HG02981 (cell line): ENCODE data around the gene ARHGAP44.
"Not testable (repeated sequence)": the region's sequence is repeated elsewhere in the genome, so short reads cannot be mapped to it uniquely, and the experiment has no call there.

Experiments used
- ATAC-seq: cut with Tn5 transposase; IDR thresholded peaks from one replicate; pipeline ENCODE4 v1.9.1; 2021; ENCODE audit warnings: mild to moderate bottlenecking, moderate library complexity; ENCODE audit not compliant: unreplicated experiment

Gene ARHGAP44

DNA sequence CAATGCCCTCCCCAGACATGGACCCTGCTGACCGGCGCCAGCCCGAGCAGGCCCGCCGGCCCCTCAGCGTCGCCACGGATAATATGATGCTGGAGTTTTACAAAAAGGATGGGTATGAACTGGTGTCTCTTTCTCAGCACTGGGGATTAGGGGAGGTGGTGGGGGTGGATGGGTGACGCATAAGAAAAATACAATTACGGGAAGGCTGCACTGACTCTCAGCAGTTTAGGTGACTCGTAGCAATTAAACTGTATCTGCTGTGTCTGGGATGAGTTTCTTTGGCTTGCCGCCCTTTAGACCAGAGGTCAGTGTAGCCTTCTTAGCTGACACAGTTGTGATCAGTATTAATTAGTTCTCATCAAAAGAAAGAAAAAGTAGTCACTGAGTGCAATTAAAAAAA lies 169.5 kb downstream of the ARHGAP44 start:
- ATAC-seq: no peak

DNA sequence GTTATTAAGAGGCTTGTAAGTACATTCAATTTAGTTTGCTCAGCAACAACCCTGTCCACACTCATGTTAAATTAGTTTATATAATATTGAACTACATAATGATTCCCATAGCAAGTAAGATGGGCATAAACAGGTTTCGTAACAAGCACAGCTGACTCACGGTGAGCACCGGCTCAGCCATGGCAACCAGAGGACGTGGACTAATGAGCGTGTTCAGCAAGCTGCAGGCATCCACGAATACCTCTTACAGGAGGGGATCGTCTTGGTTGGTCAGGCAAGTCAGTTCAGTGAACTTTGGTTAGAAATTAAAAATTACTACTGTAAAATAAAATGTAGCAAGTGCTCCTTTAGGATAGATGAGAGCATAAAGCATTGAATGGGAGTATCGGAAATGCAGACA lies 170.1 kb downstream of the ARHGAP44 start:
- ATAC-seq: no peak

DNA sequence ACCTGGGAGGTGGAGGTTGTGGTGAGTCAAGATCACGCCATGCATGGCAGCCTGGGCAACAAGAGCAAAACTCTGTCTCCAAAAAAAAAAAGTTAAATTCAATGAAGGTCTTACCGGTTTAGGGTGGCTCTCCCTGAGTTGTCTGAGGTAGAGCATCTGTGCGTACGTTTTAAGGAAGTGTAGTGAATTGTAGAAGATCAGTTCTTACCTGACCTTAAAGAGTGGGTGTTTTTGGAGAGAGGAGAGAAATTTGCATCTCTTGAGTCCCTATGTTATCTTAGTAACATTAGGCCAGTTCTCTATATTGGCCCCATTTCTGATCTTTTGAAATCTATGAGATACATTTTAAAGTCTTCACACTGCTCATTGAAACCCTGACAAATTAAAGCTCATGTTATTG lies 172.4 kb downstream of the ARHGAP44 start:
- ATAC-seq: no peak

DNA sequence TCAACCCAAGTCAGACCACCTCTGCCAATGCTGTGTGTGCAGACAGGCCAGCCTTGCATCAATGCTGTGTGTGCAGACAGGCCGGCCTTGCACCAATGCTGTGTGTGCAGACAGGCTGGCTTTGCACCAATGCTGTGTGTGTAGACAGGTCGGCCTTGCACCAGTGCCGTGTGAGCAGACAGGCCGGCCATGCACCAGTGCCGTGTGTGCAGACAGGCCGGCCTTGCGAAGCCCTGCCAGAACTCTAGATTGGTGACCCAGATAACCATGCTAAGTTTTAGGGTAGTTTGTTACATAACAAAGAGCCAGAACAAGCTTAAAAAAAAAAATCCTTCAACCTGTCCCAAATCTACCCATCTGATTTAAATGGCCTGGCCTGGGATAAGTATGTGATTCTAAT lies 174.2 kb downstream of the ARHGAP44 start:
- ATAC-seq: no peak

DNA sequence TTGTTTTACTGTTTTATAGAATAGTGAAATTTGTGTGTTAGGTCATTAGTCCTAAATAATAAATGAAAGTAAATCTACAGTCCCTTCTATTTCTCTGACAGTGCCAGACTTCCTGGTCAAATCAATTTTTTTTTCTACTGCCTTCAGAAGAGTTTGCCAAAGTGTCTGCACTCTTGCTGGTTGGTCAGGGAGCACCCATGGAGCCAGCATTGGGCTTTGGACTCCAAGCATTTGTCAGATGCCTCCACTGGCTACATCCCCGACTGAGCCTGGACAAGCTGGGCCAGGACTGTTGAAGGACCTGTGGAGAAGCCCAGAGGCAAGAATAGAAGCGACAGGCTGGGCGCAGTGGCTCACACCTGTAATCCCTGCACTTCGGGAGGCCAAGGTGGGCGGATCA lies 174.9 kb downstream of the ARHGAP44 start:
- ATAC-seq: no peak

DNA sequence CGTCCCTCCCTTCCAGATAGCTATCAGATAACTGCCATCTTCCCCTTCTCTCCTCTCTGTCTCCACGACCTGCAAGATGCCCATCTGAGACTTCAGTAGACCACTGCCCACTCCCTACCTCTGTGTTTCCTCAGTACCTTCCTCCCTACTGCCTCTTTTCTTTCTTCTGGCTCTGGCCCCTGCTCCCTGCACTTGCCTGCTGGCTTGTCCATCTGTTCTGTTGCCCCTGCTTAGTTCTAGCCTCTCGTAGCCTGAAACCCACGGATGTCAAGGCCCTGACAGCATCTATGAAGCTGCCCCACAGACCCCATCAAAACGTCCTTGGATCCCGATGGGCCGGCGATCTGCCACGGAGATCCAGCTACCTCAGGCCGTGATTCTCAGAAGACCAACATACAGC lies 175.5 kb downstream of the ARHGAP44 start:
- ATAC-seq: no peak

DNA sequence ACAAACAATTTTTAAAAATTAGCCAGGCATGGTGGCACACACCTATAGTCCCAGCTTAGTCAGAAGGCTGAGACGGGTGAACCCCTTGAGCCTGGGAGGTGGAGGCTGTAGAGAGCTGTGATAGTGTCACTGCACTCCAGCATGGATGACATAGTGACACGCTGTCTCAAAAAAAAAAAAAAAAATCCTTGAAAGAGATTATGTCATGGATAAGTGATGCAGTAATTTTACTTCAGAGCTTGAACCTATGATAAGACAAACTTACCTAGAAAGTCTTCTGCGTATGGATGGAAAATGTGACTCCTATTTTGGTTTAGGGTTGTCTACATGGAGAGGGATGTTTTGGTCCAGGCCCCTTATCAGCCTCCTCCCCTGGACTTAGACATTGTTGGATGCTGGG lies 176.7 kb downstream of the ARHGAP44 start:
- ATAC-seq: no peak

DNA sequence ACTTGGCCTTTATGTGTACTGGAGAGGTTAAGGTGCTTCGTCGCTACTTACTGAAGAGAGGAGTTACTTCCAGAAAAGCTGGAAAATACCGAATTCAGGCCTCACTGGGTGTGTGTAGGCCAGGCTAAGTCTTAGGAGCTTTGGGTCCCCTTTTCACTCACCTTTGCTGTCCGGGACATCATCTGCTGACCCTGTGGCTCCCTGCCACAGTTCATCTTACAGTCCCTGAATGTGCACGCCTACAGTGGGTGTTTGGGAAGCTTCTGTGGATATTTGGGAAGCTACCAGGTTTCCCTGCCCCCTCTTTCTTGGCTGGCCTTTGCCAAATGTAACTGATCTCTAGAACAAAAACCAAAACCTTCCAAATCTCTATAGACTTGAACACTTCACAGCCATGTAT lies 177.1 kb downstream of the ARHGAP44 start:
- no peak for ATAC-seq

DNA sequence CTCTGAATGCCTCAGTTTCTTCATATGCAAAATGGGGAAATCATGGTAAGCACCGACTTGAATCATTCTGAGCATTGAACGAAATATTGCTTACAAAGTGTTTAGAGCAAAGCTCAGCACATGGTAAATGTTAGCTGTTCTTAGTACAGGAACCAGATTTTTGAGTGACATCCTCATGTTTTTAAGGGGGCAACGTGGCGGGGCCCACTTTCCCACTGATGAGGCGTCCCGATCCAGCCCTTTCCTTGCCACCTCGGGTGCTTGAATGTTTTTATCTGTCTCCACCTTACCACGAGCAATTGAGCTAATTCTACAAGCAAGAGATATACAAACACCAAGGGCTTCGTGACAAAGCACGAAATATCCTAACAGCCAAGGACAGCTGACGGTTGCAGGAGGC lies 178.7 kb downstream of the ARHGAP44 start:
- no peak for ATAC-seq

DNA sequence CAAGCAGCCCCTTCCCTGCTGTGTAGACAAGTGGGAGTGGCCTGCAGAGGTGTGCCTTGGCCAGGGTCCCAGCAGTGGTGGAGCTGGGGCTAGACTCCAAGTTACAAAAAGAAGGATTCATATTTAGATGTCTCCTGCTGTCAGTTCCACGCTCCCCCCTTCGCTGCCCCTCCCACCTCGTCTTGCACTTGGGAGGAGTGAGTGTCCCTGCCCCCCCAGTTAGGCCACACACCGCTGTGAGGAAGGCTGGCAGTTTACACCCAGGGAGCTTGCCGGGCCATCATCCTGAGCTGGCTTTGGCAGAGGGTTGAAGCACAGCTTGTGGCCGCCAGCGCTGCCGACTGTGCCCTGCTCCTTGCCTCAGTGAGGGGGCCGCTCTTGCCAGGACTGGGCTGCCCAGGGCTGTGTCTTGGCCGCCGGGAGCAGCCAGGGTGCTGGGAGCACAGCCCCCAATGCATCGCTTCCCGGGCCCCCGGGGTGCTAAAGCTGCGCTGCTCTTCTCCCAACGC lies 184.3 kb downstream of the ARHGAP44 start:
- no peak for ATAC-seq

DNA sequence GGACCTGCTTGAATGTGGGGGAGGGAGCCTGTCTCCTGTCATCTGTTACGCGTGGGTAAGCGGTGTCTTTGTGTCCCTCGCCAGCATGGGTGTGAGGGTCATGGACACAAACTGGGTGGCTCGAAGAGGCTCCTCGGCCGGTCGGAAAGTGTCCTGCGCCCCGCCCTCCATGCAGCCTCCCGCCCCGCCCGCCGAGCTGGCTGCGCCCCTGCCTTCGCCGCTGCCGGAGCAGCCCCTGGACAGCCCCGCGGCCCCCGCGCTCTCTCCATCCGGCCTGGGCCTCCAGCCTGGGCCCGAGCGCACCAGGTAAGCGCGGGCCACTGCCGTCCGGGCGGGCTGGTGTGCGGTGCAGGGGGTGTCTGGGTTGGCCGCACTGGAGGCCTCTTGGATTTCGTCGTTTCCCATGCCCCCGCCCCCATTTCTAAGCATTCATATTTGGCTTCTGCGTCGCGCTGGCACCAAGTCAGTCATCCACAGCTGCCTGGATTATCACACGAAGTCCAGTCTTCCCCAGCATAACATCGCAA lies 184.8 kb downstream of the ARHGAP44 start:
- ATAC-seq: no peak

DNA sequence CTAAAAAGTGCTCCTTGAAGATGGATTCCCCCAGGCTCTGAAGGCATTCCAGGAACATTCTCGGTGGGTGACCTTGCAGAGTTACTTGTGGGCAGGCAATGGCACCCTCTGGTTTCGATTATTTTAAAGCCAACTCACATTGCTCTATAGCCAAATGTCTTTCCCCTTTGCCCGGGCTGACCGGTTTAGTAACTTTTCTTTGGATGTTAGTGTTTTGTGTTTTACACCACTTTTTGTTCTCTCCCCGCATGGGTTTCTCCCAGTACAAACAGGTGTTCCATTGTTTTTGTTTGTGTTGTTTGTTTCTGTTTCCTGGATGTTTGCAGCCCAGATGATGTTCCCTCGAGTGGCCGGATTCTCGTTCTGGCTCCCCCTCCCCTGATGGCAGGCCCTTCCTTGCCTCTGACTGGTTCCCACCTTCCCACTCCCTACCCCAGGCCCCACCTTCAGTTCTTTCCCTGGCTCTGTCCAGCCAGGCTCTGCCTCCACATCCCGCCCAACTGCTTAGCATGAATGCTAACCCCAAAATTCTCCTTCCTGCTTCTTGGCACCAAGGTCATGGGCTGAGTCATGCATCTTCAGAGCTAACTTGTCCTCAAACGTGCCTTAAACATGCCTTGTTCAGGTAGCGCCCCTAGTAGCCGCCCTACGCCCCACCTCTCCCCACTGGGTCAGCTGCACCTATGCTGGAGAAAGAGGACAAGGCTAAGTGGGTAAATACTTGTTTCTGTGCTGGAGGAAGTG lies 187.9 kb downstream of the ARHGAP44 start:
- ATAC-seq: no peak

DNA sequence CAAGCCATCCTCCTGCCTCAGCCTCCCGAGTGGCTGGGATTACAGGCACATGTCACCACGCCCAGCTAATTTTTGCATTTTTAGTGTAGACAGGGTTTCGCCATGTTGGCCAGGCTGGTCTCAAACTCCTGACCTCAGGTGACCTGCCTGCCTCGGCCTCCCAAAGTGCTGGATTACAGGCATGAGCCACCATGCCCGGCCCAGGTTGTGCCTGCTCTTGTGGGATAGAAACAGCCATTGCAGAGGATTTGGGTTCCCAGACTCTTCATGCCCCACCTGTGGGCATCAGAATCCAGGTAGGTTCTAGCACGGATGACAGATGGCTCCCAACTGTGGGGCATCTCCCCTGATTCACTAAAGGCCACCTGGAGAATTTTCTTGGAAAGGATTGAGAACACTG lies 189.5 kb downstream of the ARHGAP44 start:
- not testable (repeated sequence) for ATAC-seq

DNA sequence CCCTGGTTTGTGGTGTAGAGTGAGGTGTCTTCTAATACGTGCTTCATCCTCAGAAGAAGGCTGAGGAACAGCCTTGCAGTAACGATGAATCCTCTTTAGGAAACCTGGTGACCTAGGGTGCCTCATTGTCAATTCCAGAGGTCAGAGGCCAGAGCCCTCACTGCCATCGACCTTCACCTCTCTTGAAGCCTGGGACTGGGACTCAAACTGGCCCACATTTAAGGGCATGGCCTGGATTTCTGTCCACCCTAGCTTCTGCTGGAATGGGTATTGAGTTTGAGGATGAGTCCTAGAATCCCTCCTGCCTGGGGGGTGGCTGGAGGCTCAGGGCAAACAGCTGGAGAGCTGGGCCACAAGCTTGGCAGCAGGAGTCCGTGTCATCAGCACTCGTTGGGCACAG lies 189.9 kb downstream of the ARHGAP44 start:
- ATAC-seq: no peak

DNA sequence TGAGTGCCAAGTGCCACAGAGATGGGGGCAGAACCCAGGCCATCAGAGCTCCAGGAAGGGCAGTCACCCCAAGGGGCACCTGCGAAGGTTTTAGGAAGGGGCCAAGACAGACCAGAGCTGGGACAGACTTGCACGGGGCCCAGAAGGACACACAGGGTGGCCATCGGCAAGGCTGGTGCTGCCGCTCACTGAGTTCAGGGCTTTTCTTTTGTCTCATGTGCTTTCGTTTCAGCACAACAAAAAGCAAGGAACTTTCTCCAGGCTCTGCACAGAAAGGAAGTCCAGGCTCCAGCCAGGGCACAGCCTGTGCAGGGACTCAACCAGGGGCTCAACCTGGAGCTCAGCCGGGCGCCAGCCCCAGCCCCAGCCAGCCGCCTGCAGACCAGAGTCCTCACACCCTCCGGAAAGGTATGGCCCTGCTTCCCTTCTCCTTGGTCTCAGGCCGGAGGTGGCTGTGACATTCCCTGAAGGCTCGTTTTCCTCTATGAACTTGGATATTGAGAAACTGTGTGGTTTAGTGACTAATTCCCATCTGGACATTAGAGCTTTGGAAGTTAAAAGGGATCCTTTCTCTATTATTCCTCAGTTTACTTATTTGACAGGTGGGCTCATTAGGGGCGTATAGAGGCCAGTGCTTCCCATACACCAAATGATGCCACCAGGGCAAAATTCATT lies 190.7 kb downstream of the ARHGAP44 start:
- ATAC-seq: no peak

DNA sequence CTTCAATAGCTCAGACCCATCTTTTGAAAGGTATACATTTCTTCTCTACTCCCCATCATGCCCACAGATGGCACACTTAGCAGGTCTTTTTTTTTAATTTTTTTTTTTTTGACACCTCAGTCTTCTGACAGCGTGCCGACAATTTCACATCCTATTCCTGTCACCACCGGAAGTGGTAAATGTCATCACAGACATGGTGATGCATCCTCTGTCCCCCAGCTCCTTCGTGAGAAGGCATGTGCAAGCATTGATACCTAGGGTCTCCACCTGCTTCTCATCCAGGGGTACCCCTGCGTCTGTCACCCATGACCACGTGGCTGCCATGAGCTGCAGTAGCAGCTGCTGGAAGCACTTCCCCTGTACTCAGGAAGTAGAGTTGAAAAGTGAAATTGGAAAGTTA lies 192.9 kb downstream of the ARHGAP44 start:
- no peak for ATAC-seq

DNA sequence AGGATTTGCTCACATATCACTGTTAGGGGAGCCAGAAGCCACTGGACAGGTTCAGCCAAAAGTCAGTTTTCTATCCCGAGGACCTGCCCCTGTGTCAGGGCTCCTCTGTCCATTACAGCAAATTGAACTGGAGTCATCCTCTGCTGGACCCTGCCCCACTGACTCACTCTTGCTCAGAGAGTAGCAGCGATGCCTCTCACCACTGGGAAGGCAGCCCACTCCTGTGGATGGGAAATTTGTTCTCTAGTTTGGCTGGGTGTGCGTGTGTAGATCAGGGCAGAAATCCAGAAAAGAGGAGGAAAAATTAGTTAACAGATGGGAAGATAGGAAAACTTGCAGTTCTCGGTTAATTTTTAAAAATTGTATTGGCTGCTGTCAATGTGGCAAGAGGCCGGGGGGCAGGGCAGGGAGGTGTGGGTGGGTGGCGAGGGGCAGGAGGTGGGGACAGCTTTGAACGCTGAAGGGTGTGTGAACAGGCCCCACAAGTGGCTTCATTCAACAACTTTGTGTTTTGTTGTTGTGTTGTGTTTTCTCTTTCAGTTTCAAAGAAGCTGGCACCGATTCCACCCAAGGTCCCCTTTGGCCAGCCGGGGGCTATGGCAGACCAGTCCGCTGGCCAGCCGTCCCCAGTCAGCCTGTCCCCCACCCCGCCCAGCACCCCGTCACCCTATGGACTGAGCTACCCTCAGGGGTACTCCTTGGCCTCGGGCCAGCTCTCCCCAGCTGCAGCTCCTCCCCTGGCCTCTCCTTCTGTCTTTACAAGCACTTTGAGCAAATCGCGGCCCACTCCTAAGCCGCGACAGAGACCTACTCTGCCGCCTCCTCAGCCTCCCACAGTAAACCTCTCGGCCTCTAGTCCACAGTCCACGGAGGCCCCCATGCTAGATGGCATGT lies 194.9 kb downstream of the ARHGAP44 start:
- no peak for ATAC-seq

DNA sequence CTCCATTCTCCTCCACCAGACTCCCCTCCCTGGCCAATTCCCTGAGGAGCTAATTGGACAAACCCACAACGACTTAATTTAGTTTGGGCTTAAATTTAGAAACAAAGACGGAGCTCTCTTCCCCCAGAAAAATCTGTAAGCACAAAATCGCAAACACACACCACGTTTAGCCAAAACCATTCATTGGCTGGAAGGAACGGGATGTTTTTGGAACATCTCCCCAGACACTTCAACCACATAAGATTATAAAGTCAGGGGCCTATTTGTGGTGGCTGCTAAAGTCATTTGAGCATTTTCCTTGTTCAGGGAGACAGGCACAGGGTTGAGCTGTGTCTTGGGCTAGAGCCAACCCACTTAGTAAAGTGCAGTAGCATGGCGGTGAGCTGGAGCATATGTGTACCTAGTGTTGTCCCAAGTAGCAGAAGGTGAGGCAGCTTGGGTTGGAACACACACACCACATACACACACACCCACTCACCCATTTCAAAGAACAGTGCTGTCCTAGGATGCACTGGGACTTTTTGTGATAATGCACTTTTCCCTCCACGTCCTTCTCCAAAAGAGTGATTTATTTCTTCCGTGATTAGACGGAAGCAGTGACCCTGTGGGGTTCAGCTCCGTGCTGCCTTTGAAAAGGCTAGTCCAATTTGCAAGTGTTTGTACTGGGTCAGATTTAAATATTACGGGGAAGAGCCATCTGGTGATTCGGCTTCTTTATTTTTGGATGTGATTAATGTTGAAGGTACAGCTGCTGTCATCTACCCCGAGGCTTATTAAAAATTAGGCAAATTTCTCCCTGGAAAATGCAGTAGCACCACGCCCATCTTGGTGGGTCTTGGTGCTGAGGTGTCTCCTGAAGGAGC lies 196.4 kb downstream of the ARHGAP44 start:
- ATAC-seq: no peak

DNA sequence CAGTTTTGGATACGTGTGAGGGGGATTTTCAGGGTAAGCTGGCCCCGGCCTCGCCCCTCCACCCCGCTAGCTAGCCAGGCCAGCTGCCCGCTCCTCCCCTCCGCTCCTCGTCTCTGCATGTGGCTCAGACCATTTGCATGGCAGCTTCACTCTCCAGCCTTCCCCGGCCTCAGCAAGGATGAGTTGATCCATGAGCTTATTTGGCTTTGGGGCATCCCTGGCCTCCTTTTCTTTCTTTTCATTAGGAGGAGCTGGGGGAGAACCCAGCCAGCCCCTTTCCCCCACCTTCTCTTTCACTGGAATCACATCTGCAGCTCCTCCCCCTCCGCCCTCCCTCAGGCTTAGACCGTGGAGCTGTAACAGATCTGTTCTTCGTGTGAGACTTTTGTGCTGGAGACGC lies 197.8 kb downstream of the ARHGAP44 start:
- no peak for ATAC-seq

DNA sequence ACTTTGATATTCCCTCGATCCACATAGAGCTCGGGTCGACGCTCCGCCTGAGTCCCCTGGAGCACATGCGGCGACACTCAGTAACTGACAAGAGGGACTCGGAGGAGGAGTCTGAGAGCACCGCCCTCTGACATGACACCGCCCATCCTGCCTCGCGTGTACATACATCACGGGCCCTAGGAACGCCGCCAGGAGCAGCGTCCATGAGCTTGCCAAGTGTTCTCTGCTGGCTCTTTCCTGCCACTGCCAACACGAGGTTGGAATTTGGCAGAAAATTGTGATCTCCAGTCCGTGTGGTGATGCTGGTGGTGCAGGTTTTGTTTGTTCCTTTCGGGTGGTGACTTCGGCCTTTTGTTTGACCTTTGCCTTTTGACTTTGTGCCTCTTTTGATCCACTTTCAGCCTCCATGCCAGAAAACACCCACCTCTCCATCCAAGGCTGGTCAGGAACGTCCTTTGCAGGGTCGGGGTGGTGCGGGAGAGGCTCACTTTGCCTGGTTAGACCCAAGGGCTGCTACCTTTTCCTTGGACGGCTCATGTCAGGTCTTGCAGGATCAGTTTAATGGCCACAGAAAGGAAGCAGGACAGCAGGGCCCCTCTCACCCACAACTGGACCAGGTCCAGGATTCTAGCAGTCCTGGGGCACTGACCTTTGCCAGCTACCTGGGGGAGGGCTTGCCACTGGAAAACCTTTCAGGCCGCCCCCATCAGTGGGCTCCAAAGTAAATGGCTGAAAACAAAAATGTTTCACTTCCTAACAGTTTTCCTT lies 200.9 kb downstream of the ARHGAP44 start:
- ATAC-seq: no peak
